Measurements from ENCODE around the gene PLXNA2. TPM values are rescaled to one million over a fixed set of nuclear protein-coding genes. Genes with fewer than 3 reads are reported as not detected.

PLXNA2 gene
- total and polyA plus RNA-seq, 3 donors from 2014 or later = 4.1 to 5.5 (median 4.7) TPM

DNA sequence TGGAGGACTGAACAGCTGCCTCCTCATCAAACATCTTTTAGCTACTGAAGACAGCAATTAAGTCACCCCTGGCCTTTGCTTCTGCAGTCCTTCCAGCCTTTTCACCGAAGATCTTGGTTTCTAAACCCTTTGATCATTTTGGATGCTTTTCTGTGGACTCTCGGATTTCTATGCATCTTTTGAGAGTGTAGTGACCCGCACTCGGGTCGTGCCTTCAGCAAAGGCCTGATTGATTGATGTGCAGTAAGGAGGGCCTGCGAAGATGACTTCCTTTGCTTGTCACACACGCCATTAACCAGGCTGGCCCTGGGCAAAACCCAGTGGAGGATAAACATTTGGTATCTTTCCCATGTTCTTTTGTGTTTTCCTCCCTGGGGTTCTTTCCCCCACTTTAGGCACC lies 175.8 kb downstream of the PLXNA2 start:
- Histone ChIP-seq H3K4me1 (peaks cover 13% of the 10 kb centered on the region), H3K4me3 (no peak overlapping the region), H3K9me3 (no peaks in the 10 kb centered on the region), H3K36me3 (ENCODE audit: low read depth, missing control alignments) (no peaks in the 10 kb centered on the region), H3K27ac (no peak overlapping the region), H3K27me3 (no peaks in the 10 kb centered on the region)
- DNase-seq = no peak
- intact Hi-C loops (cut with DNase I; ENCODE audit: low total_unique reads) = no loop called here
- TF ChIP-seq, protein P1, sequence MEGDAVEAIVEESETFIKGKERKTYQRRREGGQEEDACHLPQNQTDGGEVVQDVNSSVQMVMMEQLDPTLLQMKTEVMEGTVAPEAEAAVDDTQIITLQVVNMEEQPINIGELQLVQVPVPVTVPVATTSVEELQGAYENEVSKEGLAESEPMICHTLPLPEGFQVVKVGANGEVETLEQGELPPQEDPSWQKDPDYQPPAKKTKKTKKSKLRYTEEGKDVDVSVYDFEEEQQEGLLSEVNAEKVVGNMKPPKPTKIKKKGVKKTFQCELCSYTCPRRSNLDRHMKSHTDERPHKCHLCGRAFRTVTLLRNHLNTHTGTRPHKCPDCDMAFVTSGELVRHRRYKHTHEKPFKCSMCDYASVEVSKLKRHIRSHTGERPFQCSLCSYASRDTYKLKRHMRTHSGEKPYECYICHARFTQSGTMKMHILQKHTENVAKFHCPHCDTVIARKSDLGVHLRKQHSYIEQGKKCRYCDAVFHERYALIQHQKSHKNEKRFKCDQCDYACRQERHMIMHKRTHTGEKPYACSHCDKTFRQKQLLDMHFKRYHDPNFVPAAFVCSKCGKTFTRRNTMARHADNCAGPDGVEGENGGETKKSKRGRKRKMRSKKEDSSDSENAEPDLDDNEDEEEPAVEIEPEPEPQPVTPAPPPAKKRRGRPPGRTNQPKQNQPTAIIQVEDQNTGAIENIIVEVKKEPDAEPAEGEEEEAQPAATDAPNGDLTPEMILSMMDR (IDR thresholded peaks at IDR 0.05) = no peak
- no peak for TF ChIP-seq POLR2A (IDR thresholded peaks at IDR 0.05)
- 88 to 97% methylated on average over 7 of the region's 7 CpGs for WGBS, 2 donors

DNA sequence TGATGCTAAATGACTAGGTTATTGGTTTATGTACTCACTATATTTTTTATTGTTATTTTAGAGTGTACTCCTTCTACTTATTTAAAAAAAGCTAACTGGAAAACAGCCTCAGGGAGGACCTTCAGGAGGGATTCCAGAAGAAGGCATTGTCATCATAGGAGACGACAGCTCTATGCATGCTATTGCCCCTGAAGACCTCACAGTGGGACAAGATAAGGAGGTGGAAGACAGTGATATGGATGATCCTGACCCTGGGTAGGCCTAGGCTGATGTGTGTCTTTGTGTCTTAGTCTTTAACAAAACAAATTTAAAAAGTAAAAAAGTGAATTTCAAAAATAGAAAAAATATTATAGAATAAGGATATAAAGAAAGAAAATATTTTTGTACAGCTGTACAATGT lies 177.6 kb downstream of the PLXNA2 start:
- H3K27ac ChIP-seq = no peak overlapping the region
- TF ChIP-seq POLR2A (IDR thresholded peaks at IDR 0.05) = no peak
- TF ChIP-seq, protein P1 (IDR thresholded peaks at IDR 0.05) = no peak
- no peaks in the 10 kb centered on the region for H3K36me3 ChIP-seq (ENCODE audit: low read depth, missing control alignments)
- DNase-seq = no peak
- H3K27me3 ChIP-seq = no peaks in the 10 kb centered on the region
- no peak overlapping the region for H3K4me3 ChIP-seq
- no peaks in the 10 kb centered on the region for H3K9me3 ChIP-seq
- H3K4me1 ChIP-seq = peaks cover 17% of the 10 kb centered on the region
- intact Hi-C loops (cut with DNase I; ENCODE audit: low total_unique reads) = no loop called here
- WGBS, 2 donors = 63 to 73% methylated on average over 1 of the region's 1 CpG

DNA sequence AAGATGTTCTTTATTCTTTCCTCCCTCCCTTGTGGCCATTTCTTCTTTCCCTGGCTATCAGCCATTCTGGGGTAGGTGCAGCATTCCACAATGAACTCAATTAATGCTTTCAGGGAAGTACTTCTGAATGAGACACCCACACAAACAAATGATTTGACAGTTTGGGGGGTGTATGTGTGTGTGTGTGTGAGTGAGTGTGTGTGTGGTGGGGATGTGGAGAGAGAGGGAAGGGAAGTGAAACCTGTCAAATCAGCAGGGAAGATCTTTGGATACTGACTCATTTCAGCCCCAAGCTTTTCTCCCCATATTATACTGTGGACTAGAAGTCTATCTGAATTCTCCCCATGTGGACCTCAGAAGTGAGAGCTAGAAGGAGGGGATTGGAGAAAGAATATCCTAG lies 178.3 kb downstream of the PLXNA2 start:
- Histone ChIP-seq H3K27ac (no peak overlapping the region), H3K4me3 (no peak overlapping the region), H3K27me3 (no peaks in the 10 kb centered on the region), H3K36me3 (ENCODE audit: low read depth, missing control alignments) (no peaks in the 10 kb centered on the region), H3K4me1 (peaks cover 17% of the 10 kb centered on the region), H3K9me3 (no peaks in the 10 kb centered on the region)
- intact Hi-C loops (cut with DNase I; ENCODE audit: low total_unique reads) = no loop called here
- TF ChIP-seq POLR2A (IDR thresholded peaks at IDR 0.05) = no peak
- TF ChIP-seq, protein P1 (IDR thresholded peaks at IDR 0.05) = no peak
- DNase-seq = no peak

DNA sequence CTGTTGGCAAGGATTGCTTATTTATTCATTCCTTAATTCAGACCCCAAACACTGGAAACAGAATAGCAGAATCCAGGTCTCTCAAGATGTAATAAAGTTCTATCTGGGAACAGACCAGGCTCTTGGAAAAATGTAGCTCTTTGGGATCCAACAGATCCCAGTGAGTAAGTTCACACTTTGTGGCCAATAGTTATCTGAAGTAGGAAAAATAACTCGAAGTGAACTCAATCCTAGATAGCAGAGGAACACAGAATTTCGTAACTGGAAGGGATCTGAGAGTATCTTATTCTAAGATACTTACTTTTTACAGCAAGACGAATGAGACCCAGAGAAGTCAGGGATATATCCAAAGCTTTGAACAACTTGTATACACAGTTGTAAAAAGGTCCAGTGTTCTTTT lies 182.6 kb downstream of the PLXNA2 start:
- TF ChIP-seq POLR2A (IDR thresholded peaks at IDR 0.05) = no peak
- TF ChIP-seq, protein P1 (IDR thresholded peaks at IDR 0.05) = no peak
- Histone ChIP-seq H3K27me3 (no peaks in the 10 kb centered on the region), H3K27ac (no peak overlapping the region), H3K4me1 (peaks cover 31% of the 10 kb centered on the region), H3K36me3 (ENCODE audit: low read depth, missing control alignments) (no peaks in the 10 kb centered on the region), H3K4me3 (no peak overlapping the region), H3K9me3 (no peaks in the 10 kb centered on the region)
- DNase-seq = no peak
- intact Hi-C loops (cut with DNase I; ENCODE audit: low total_unique reads) = no loop called here
- WGBS, 2 donors = 29 to 56% methylated on average over 3 of the region's 3 CpGs

DNA sequence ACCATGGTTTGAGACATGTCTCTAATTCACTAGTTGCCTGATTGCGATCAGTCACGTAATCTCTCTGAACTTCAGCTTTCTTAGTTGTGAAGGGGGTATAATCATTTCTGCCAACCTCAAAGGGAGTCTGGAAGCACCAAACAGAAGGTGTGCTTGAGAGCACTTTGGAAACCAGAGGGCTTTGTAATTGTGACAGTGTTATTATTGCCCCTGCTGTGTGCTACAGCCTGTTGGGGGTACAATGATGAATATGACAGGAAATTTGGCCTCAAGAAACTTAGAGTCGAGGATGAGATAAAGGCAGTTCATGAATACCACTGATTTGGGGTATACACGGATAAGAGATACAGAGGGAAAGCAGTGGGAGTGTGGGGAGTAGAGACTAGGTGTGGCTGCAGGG lies 183.1 kb downstream of the PLXNA2 start:
- 69 to 73% methylated on average over 4 of the region's 4 CpGs for WGBS, 2 donors

More for the DNA sequence above, 183.1 kb downstream of the PLXNA2 start:
- Histone ChIP-seq H3K36me3 (ENCODE audit: low read depth, missing control alignments) (no peaks in the 10 kb centered on the region), H3K27ac (no peak overlapping the region), H3K9me3 (no peaks in the 10 kb centered on the region), H3K27me3 (no peaks in the 10 kb centered on the region), H3K4me1 (peaks cover 31% of the 10 kb centered on the region), H3K4me3 (no peak overlapping the region)
- no peak for TF ChIP-seq POLR2A (IDR thresholded peaks at IDR 0.05)
- TF ChIP-seq, protein P1 (IDR thresholded peaks at IDR 0.05) = no peak
- DNase-seq = no peak
- intact Hi-C loops (cut with DNase I; ENCODE audit: low total_unique reads) = no loop called here
